GM10266 (cell line): ENCODE results near the gene PLSCR5.

Source experiments
- DNase-seq: peaks from one replicate; pipeline ENCODE4 v3.0.0; 2012; ENCODE audit errors: extremely low spot score
- TF ChIP-seq, protein P1 (sequence below): IDR thresholded peaks from 2 replicates; pipeline ENCODE4 v1.5.1; 2012; ENCODE audit warnings: mild to moderate bottlenecking, low read depth; ENCODE audit not compliant: control insufficient read depth, insufficient read depth; ENCODE audit errors: missing control alignments

The PLSCR5 gene

DNA sequence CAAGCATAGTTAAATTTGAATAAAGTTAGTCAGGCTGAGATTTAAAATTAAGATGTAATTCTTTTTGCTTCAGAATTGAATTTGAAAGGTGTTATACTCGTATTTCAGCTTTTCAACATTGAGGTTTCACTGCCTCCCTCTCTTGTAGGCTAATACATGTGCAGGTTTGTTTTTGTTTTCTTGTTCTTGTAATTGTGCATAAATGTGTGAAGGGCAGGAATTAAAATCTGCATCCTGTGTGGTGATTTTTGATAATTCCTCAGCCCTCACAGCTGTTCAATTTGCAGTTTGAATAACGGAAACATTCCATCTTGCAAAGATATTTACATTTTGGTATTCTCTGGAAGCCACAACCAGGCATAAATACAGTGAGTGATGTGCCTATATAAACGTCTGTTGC lies 35.8 kb downstream of the PLSCR5 start:
- TF ChIP-seq, protein P1, sequence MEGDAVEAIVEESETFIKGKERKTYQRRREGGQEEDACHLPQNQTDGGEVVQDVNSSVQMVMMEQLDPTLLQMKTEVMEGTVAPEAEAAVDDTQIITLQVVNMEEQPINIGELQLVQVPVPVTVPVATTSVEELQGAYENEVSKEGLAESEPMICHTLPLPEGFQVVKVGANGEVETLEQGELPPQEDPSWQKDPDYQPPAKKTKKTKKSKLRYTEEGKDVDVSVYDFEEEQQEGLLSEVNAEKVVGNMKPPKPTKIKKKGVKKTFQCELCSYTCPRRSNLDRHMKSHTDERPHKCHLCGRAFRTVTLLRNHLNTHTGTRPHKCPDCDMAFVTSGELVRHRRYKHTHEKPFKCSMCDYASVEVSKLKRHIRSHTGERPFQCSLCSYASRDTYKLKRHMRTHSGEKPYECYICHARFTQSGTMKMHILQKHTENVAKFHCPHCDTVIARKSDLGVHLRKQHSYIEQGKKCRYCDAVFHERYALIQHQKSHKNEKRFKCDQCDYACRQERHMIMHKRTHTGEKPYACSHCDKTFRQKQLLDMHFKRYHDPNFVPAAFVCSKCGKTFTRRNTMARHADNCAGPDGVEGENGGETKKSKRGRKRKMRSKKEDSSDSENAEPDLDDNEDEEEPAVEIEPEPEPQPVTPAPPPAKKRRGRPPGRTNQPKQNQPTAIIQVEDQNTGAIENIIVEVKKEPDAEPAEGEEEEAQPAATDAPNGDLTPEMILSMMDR = no peak
- no peak for DNase-seq

DNA sequence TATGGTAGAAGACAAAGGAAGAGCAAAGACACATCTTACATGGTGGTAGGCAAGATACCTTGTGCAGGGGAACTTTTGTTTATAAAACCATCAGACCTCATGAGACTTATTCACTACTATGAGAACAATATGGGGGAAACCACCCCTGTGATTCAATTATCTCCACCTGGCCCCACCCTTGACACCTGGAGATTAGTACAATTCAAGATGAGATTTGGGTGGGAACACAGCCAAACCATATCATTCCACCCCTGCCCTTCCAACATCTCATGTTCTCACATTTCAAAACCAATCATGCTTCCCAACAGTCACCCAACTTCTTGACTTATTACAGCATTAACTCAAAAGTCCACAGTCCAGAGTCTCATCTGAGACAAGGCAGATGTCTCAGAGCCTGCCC lies 39.0 kb downstream of the PLSCR5 start:
- TF ChIP-seq, protein P1 = no peak
- no peak for DNase-seq

DNA sequence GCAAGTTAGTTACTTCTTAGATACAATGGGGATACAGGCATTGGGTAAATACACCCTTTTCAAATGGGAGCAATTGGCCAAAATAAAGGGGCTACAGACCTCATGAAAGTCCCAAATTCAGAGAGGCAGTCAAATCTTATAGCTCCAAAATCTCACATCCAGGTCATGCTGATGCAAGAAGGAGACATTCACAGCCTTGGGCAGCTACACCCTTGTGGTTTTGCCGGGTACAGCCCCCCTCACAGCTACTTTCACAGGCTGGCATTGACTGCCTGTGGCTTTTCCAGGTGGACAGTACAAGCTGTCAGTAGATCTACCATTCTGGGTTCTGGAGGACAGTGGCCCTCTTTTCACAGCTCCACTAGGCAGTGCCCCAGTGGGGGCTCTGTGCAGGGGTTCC lies 43.3 kb downstream of the PLSCR5 start:
- no peak for DNase-seq
- TF ChIP-seq, protein P1 = no peak

DNA sequence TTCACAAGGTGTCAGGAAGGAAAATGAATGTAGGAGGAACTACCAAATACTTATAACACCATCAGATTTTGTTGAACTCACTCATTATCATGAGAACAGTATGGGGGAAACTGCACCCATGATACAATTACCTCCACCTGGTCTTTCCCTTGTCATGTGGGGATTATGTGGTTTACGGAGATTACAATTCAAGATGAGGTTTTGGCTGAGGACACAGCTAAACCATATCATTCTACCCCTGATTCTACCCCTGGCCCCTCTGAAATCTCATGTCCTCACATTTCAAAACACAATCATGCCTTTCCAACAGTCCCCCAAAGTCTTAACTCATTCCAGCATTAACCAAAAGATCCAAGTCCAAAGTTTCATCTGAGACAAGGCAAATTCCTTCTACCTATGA lies 43.7 kb downstream of the PLSCR5 start:
- no peak for DNase-seq
- TF ChIP-seq, protein P1 = no peak

DNA sequence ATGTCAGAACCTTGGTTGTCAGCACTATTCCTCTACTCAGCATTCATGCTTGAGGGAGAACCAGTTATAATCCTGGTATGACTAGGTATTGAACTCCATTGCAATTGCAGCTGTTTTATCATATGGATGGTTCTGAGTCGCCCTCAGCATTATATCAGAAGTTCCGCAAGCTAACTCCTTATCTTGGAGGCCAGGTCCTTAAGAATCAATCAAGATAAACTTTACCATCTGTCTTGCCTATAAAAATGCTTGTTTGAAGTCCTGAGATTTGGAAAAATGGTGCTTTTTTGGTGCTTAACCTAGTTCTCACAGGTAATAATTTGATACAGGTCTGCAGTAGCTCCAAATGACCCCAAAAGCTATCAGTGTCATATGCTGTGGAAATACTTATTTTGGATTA lies 44.5 kb downstream of the PLSCR5 start:
- TF ChIP-seq, protein P1 = no peak
- no peak for DNase-seq

DNA sequence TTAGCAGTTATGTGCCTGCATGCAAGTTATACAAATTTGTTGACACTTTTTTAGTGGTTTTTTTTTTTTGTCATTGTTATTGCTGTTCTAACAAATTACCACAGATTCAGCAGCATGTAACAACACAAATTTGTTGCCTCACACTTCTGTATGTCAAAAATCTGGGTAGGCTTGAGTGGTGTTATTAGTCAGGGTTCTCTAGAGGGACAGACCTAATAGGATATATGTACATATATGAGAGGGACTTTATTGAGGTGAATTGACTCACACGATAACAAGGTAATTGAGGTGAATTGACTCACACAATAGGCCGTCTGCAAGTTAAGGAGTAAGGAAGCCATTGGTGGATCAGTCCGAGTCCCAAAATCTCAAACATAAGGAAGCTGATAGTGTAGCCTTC lies 45.8 kb downstream of the PLSCR5 start:
- TF ChIP-seq, protein P1 = no peak
- DNase-seq = no peak

DNA sequence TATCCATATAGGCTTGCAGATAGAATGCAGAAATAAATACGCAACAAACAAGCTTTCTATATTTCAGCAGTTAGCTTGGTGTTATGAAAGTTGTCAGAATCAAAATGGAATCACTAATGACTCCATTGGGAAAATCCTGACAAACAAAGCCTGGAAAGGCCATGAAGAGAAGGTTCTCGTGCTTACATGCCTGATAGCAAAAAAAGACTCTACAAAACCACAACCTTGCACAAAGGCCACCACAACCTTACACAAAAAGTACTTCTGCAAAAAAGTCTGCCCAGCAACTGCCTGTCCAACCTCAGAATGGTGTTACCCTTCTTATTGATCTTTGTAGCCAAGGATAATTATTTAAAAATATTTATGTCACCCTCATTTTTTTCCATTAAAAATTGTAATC lies 46.4 kb downstream of the PLSCR5 start:
- TF ChIP-seq, protein P1 = no peak
- no peak for DNase-seq
